ENCODE data around the gene ARHGEF28.

- TF ChIP-seq CTCF (IDR thresholded peaks at IDR 0.05; ENCODE audit: low read depth, low read length) (no peak), MYC (IDR thresholded peaks at IDR 0.05; ENCODE audit: low read depth, low read length) (no peak), POLR2A (IDR thresholded peaks at IDR 0.05; ENCODE audit: extremely low read depth, insufficient read length) (no peak)
- TF ChIP-seq, protein P1, sequence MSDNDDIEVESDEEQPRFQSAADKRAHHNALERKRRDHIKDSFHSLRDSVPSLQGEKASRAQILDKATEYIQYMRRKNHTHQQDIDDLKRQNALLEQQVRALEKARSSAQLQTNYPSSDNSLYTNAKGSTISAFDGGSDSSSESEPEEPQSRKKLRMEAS (IDR thresholded peaks at IDR 0.05; ENCODE audit: low read depth, low read length), result no peak
Measured at GRCh38 chr5:73938938-73939320, 312.9 kb downstream of the ARHGEF28 start.

Data from NB4 (cell line).